Liver (tissue), 3 donors: ENCODE data around the gene FDX1.

Source experiments
- ATF3 ChIP-seq: IDR thresholded peaks from 2 replicates; pipeline ENCODE4 v1.6.1; 2016; ENCODE audit warnings: antibody characterized with exemption
- CTCF ChIP-seq: fragments of 150-350 bp; IDR thresholded peaks from 2 replicates; pipeline ENCODE4 v1.5.1; 2017; ENCODE audit warnings: improper control_type of control experiment, low read depth, low read length; ENCODE audit not compliant: missing input control
- EGR1 ChIP-seq, 2 donors: IDR thresholded peaks; 2 replicates each; pipeline ENCODE4 v1.6.1; 2016 to 2018; ENCODE audit warnings: antibody characterized with exemption in 2 of 2, low read depth in 2 of 2
- FOXA1 ChIP-seq: IDR thresholded peaks from 2 replicates; pipeline ENCODE4 v1.6.1; 2016; ENCODE audit warnings: antibody characterized with exemption
- GABPA ChIP-seq, 2 donors: IDR thresholded peaks in 1 of 2; conservative IDR thresholded peaks in 1 of 2; 2 replicates each; pipeline ENCODE4 v1.6.1; 2016; ENCODE audit warnings: antibody characterized with exemption in 2 of 2, mild to moderate bottlenecking in 1 of 2, moderate library complexity in 1 of 2
- RAD21 ChIP-seq, 2 donors: IDR thresholded peaks; 2 replicates each; pipeline ENCODE4 v1.6.1; 2016; ENCODE audit warnings: antibody characterized with exemption in 2 of 2, mild to moderate bottlenecking in 2 of 2
- TAF1 ChIP-seq: conservative IDR thresholded peaks from 2 replicates; pipeline ENCODE4 v1.6.1; 2016; ENCODE audit warnings: antibody characterized with exemption, mild to moderate bottlenecking
- YY1 ChIP-seq: IDR thresholded peaks from 2 replicates; pipeline ENCODE4 v1.6.1; 2016; ENCODE audit warnings: antibody characterized with exemption, mild to moderate bottlenecking
- TF ChIP-seq, protein P1 (sequence below): IDR thresholded peaks from 2 replicates; pipeline ENCODE4 v1.6.1; 2016; ENCODE audit warnings: antibody characterized with exemption
- TF ChIP-seq, protein P2 (sequence below): IDR thresholded peaks from 2 replicates; pipeline ENCODE4 v1.6.1; 2016; ENCODE audit warnings: antibody characterized with exemption, mild to moderate bottlenecking
- TF ChIP-seq, protein P3 (sequence below): IDR thresholded peaks from 2 replicates; pipeline ENCODE4 v1.6.1; 2016; ENCODE audit warnings: antibody characterized with exemption
- donor health status: healthy.
- donor health status: healthy.

GRCh38 chr11:110380836-110381622 is 48.7 kb upstream of the FDX1 start:
- no peak for TF ChIP-seq CTCF
- TF ChIP-seq EGR1 (IDR thresholded peaks at IDR 0.05; ENCODE audit: low read depth in 2 of 2): no peak
- TF ChIP-seq RAD21 (IDR thresholded peaks at IDR 0.05): no peak
- TF ChIP-seq, protein P1, sequence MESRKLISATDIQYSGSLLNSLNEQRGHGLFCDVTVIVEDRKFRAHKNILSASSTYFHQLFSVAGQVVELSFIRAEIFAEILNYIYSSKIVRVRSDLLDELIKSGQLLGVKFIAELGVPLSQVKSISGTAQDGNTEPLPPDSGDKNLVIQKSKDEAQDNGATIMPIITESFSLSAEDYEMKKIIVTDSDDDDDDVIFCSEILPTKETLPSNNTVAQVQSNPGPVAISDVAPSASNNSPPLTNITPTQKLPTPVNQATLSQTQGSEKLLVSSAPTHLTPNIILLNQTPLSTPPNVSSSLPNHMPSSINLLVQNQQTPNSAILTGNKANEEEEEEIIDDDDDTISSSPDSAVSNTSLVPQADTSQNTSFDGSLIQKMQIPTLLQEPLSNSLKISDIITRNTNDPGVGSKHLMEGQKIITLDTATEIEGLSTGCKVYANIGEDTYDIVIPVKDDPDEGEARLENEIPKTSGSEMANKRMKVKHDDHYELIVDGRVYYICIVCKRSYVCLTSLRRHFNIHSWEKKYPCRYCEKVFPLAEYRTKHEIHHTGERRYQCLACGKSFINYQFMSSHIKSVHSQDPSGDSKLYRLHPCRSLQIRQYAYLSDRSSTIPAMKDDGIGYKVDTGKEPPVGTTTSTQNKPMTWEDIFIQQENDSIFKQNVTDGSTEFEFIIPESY: no peak
- TF ChIP-seq, protein P2, sequence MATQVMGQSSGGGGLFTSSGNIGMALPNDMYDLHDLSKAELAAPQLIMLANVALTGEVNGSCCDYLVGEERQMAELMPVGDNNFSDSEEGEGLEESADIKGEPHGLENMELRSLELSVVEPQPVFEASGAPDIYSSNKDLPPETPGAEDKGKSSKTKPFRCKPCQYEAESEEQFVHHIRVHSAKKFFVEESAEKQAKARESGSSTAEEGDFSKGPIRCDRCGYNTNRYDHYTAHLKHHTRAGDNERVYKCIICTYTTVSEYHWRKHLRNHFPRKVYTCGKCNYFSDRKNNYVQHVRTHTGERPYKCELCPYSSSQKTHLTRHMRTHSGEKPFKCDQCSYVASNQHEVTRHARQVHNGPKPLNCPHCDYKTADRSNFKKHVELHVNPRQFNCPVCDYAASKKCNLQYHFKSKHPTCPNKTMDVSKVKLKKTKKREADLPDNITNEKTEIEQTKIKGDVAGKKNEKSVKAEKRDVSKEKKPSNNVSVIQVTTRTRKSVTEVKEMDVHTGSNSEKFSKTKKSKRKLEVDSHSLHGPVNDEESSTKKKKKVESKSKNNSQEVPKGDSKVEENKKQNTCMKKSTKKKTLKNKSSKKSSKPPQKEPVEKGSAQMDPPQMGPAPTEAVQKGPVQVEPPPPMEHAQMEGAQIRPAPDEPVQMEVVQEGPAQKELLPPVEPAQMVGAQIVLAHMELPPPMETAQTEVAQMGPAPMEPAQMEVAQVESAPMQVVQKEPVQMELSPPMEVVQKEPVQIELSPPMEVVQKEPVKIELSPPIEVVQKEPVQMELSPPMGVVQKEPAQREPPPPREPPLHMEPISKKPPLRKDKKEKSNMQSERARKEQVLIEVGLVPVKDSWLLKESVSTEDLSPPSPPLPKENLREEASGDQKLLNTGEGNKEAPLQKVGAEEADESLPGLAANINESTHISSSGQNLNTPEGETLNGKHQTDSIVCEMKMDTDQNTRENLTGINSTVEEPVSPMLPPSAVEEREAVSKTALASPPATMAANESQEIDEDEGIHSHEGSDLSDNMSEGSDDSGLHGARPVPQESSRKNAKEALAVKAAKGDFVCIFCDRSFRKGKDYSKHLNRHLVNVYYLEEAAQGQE: no peak
- TF ChIP-seq ATF3: no peak
- no peak for TF ChIP-seq TAF1
- TF ChIP-seq YY1: no peak
- TF ChIP-seq, protein P3, sequence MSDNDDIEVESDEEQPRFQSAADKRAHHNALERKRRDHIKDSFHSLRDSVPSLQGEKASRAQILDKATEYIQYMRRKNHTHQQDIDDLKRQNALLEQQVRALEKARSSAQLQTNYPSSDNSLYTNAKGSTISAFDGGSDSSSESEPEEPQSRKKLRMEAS: no peak
- TF ChIP-seq FOXA1: no peak
- no peak for TF ChIP-seq GABPA (IDR thresholded peaks at IDR 0.05 in 1 of 2, conservative IDR thresholded peaks at IDR 0.05 in 1 of 2)
